ENCODE measurements around the gene TMEM233. TPM values are rescaled to one million over a fixed set of nuclear protein-coding genes. Genes with fewer than 3 reads are reported as not detected.

TMEM233 gene
- total and polyA plus RNA-seq, 9 of the 15 experiments (the other 6 are each of a cell fraction or from before 2014, with no cell fraction given) = 0.04 to 0.17 (median 0.07) TPM; not detected in 2

GRCh38 chr12:119665164-119665929 lies 71.8 kb downstream of the TMEM233 start:
- Histone ChIP-seq H3K79me2 (ENCODE audit: control insufficient read depth, insufficient read depth, low read length) (peaks cover 25% of the 10 kb centered on the region), H4K20me1 (replicated peaks; ENCODE audit: control insufficient read depth, insufficient read depth, low read length) (no peaks in the 10 kb centered on the region), H3K9me1 (ENCODE audit: control insufficient read depth, insufficient read depth, low read length) (no peaks in the 10 kb centered on the region), H3K36me3 (ENCODE audit: control insufficient read depth, insufficient read depth, low read length) (peaks cover 9% of the 10 kb centered on the region), H3K4me1 (replicated peaks in 1 of 2; ENCODE audit: control insufficient read depth in 2 of 2, insufficient read depth in 2 of 2, low read length in 2 of 2) (peaks cover 21 to 49% of the 10 kb centered on the region in 2 experiments; a peak in 4 of 5 replicates), H3K27ac (ENCODE audit: extremely low read depth, low read depth, low read length) (peak overlapping the region; percentile 72), H3K4me3 (no peak overlapping the region), H3K4me2 (ENCODE audit: insufficient read depth, low read length) (peak overlapping the region; percentile 73), H3K9ac (ENCODE audit: insufficient read depth in 1 of 2, low read depth in 2 of 2, low read length in 2 of 2) (peak overlapping the region in 1 of 2 experiments; percentile 40; a peak in 1 of 4 replicates), H3K27me3 (ENCODE audit: control insufficient read depth in 2 of 2, insufficient read depth in 2 of 2, low read length in 2 of 2) (no peaks in the 10 kb centered on the region), H3K9me3 (replicated peaks; ENCODE audit: control insufficient read depth, insufficient read depth, low read depth, low read length) (no peaks in the 10 kb centered on the region), H2AFZ (ENCODE audit: low read depth, low read length) (no peak overlapping the region)
- intact Hi-C loops (cut with micrococcal nuclease) = loop anchor here (10.0 kb wide), 1 partner anchor 239 kb away; no protein-coding TSS in a partner anchor
- 3% methylated on average over 4 of the region's 4 CpGs for whole genome bisulfite sequencing (ENCODE audit: insufficient coverage, low coverage, missing lambda C conversion rate)
- DNase-seq (ENCODE audit: extremely low read depth in 1 of 4, low spot score in 3 of 4) (peak; percentile 75 to 94 (median 82)), ATAC-seq (peak; percentile 42), FAIRE-seq (peak; percentile 89)
- ChIA-PET POLR2A (interaction anchor here (0.5 to 1.4 kb wide), 12 partner anchors 9 to 536 kb away, joined by 3 to 10 read pairs (median 3); partner anchors contain the start of gene RPLP0), CTCF (ENCODE audit: low intra/inter-chr PET ratio) (no interaction called here)
- in situ Hi-C loops (cut with MboI) = no loop called here
- BruUV-seq (replicated peaks) = no TSS peak
- no peak for TF ChIP-seq ZHX1 (conservative IDR thresholded peaks at IDR 0.05; ENCODE audit: low read length)
- peak; percentile 26; the same call in 1 of the 2 replicates for TF ChIP-seq MAFK (IDR thresholded peaks at IDR 0.05; ENCODE audit: low read length)
- peak; percentile 82 for TF ChIP-seq ZBTB17 (CRISPR knock-in tag; IDR thresholded peaks at IDR 0.05)
- TF ChIP-seq ZNF3 (CRISPR knock-in tag; IDR thresholded peaks at IDR 0.05) = no peak
- TF ChIP-seq, protein P1, sequence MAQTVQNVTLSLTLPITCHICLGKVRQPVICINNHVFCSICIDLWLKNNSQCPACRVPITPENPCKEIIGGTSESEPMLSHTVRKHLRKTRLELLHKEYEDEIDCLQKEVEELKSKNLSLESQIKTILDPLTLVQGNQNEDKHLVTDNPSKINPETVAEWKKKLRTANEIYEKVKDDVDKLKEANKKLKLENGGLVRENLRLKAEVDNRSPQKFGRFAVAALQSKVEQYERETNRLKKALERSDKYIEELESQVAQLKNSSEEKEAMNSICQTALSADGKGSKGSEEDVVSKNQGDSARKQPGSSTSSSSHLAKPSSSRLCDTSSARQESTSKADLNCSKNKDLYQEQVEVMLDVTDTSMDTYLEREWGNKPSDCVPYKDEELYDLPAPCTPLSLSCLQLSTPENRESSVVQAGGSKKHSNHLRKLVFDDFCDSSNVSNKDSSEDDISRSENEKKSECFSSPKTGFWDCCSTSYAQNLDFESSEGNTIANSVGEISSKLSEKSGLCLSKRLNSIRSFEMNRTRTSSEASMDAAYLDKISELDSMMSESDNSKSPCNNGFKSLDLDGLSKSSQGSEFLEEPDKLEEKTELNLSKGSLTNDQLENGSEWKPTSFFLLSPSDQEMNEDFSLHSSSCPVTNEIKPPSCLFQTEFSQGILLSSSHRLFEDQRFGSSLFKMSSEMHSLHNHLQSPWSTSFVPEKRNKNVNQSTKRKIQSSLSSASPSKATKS (CRISPR knock-in tag; IDR thresholded peaks at IDR 0.05) = no peak
- TF ChIP-seq MXI1 (IDR thresholded peaks at IDR 0.05; ENCODE audit: low read depth, low read length) = peak; percentile 82; the same call in 1 of the 2 replicates
- no peak for TF ChIP-seq SP2 (IDR thresholded peaks at IDR 0.05; ENCODE audit: extremely low read depth, low read depth, low read length, poor library complexity, severe bottlenecking)
- peak in 1 of 2 experiments; percentile 7; a peak in 1 of 4 replicates for TF ChIP-seq NRF1 (conservative IDR thresholded peaks at IDR 0.05 in 1 of 2, IDR thresholded peaks at IDR 0.05 in 1 of 2)
- TF ChIP-seq FOXP1 (CRISPR knock-in tag; IDR thresholded peaks at IDR 0.05) = no peak
- TF ChIP-seq CBFB (CRISPR knock-in tag; IDR thresholded peaks at IDR 0.05) = no peak
- TF ChIP-seq, protein P2, sequence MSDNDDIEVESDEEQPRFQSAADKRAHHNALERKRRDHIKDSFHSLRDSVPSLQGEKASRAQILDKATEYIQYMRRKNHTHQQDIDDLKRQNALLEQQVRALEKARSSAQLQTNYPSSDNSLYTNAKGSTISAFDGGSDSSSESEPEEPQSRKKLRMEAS (CRISPR knock-in tag; IDR thresholded peaks at IDR 0.05) = no peak; the same call in 1 of the 2 replicates
- TF ChIP-seq CHAMP1 (IDR thresholded peaks at IDR 0.05) = peak; percentile 99
- TF ChIP-seq DMBX1 (CRISPR knock-in tag; IDR thresholded peaks at IDR 0.05; ENCODE audit: borderline replicate concordance) = peak; percentile 98

Data from K562 (cell line).